GM20000 (cell line): Measurements from ENCODE around the gene KCNG2.

Source experiments
- DNase-seq: peaks from one replicate; pipeline ENCODE4 v3.0.0; 2012; ENCODE audit warnings: low spot score
- CTCF ChIP-seq: IDR thresholded peaks from 2 replicates; pipeline ENCODE4 v1.5.1; 2012; ENCODE audit warnings: mild to moderate bottlenecking, control low read depth; ENCODE audit errors: extremely low read depth, missing control alignments

The KCNG2 gene

GRCh38 chr18:79934311-79935097 lies 136.8 kb downstream of the KCNG2 start:
- no peak for DNase-seq
- TF ChIP-seq CTCF = no peak

GRCh38 chr18:79935098-79935480 lies 137.4 kb downstream of the KCNG2 start:
- TF ChIP-seq CTCF = no peak
- no peak for DNase-seq

- TF ChIP-seq CTCF = no peak
- no peak for DNase-seq
Observed at GRCh38 chr18:79935499-79935898, 137.8 kb downstream of the KCNG2 start.

GRCh38 chr18:79935925-79936324 lies 138.2 kb downstream of the KCNG2 start:
- no peak for DNase-seq
- TF ChIP-seq CTCF = no peak

- TF ChIP-seq CTCF = no peak
- no peak for DNase-seq
Observed at GRCh38 chr18:79936641-79937040, 138.9 kb downstream of the KCNG2 start.

- TF ChIP-seq CTCF = no peak
- DNase-seq = no peak
Observed at GRCh38 chr18:79937103-79937860, 139.5 kb downstream of the KCNG2 start.

- DNase-seq = no peak
- no peak for TF ChIP-seq CTCF
Observed at GRCh38 chr18:79938196-79938595, 140.5 kb downstream of the KCNG2 start.
